Prostate gland (tissue), 2 donors: Measurements from ENCODE around the gene PTGER1.

Experiments
- CTCF ChIP-seq, 4 experiments: fragments of 200-600 bp in 2 of 4; fragments of 450-650 bp in 2 of 4; sonication (generic) in 2 of 4; IDR thresholded peaks; 1 replicate in 3 of 4; 2 replicates in 1 of 4; pipeline ENCODE4 v1.5.1; 2016 to 2019; ENCODE audit warnings: antibody characterized with exemption in 4 of 4, mild to moderate bottlenecking in 2 of 4, moderate library complexity in 2 of 4
- POLR2AphosphoS5 ChIP-seq: sonication (generic); formaldehyde crosslinking; IDR thresholded peaks from one replicate; pipeline ENCODE4 v1.6.1; 2017; ENCODE audit warnings: antibody characterized with exemption

GRCh38 chr19:14467391-14467790, 7.8 kb downstream of the PTGER1 start:
- TF ChIP-seq CTCF (IDR thresholded peaks at IDR 0.05), result no peak
- TF ChIP-seq POLR2AphosphoS5, result no peak
